HG02759 (cell line): ENCODE measurements around the gene CELSR1.
"Not testable (repeated sequence)": the region's sequence is repeated elsewhere in the genome, so short reads cannot be mapped to it uniquely, and the experiment has no call there.

Experiments used
- ATAC-seq: cut with Tn5 transposase; IDR thresholded peaks from one replicate; pipeline ENCODE4 v1.9.1; 2021; ENCODE audit warnings: mild to moderate bottlenecking, moderate library complexity; ENCODE audit not compliant: unreplicated experiment

CELSR1 gene

GRCh38 chr22:46516112-46516487 is 21.3 kb downstream of the CELSR1 start:
- ATAC-seq: not testable (repeated sequence)

GRCh38 chr22:46515208-46516111 is 22.0 kb downstream of the CELSR1 start:
- ATAC-seq: no peak

- ATAC-seq: no peak
These were observed 22.7 kb downstream of the CELSR1 start for GRCh38 chr22:46514592-46515207.

GRCh38 chr22:46513908-46514550 is 23.4 kb downstream of the CELSR1 start:
- ATAC-seq: no peak

- ATAC-seq: no peak
These were observed 24.7 kb downstream of the CELSR1 start for GRCh38 chr22:46512683-46513082.

GRCh38 chr22:46512039-46512370 is 25.4 kb downstream of the CELSR1 start:
- ATAC-seq: no peak

GRCh38 chr22:46511151-46512038 is 26.0 kb downstream of the CELSR1 start:
- no peak for ATAC-seq

- ATAC-seq: no peak
These were observed 27.9 kb downstream of the CELSR1 start for GRCh38 chr22:46509416-46510089.

- ATAC-seq: no peak
These were observed 28.9 kb downstream of the CELSR1 start for GRCh38 chr22:46508491-46508999.

GRCh38 chr22:46507451-46508425 is 29.7 kb downstream of the CELSR1 start:
- no peak for ATAC-seq

- ATAC-seq: no peak
These were observed 32.8 kb downstream of the CELSR1 start for GRCh38 chr22:46504584-46504983.

GRCh38 chr22:46502440-46503175 is 34.8 kb downstream of the CELSR1 start:
- ATAC-seq: no peak

- no peak for ATAC-seq
These were observed 35.7 kb downstream of the CELSR1 start for GRCh38 chr22:46501701-46502100.

GRCh38 chr22:46501265-46501664 is 36.2 kb downstream of the CELSR1 start:
- ATAC-seq: not testable (repeated sequence)

GRCh38 chr22:46500201-46500600 is 37.2 kb downstream of the CELSR1 start:
- ATAC-seq: no peak

- no peak for ATAC-seq
These were observed 37.6 kb downstream of the CELSR1 start for GRCh38 chr22:46499805-46500189.

GRCh38 chr22:46491946-46492345 is 45.5 kb downstream of the CELSR1 start:
- ATAC-seq: no peak

GRCh38 chr22:46490538-46490937 is 46.9 kb downstream of the CELSR1 start:
- no peak for ATAC-seq
